Thoracic aorta (tissue), 2 donors: ENCODE measurements around the gene TOR1AIP2. TPM values are rescaled to one million over a fixed set of nuclear protein-coding genes. Genes with fewer than 3 reads are reported as not detected.

Experiments used
- ATAC-seq: fragments of 150-250 bp; one replicate; pipeline ENCODE4 v1.8.0; 2017; ENCODE audit warnings: low read depth; ENCODE audit not compliant: insufficient number of reproducible peaks, low FRiP score
- DNase-seq: peaks from one replicate; pipeline ENCODE4 v3.0.0-alpha.2; 2020; ENCODE audit warnings: low spot score
- H3K27ac ChIP-seq, 2 donors: fragments of 200-600 bp; sonication (generic); 1 replicate in 1 of 2; 2 replicates in 1 of 2; pipeline ENCODE4 v1.5.1; 2016; ENCODE audit warnings: mild to moderate bottlenecking in 2 of 2, moderate library complexity in 2 of 2
- H3K27me3 ChIP-seq: fragments of 200-600 bp; sonication (generic); replicated peaks from 2 replicates; pipeline ENCODE4 v1.6.0; 2016; ENCODE audit warnings: mild to moderate bottlenecking; ENCODE audit not compliant: insufficient read depth
- H3K36me3 ChIP-seq: fragments of 200-600 bp; sonication (generic); one replicate; pipeline ENCODE4 v1.5.1; 2016
- H3K4me1 ChIP-seq, 2 donors: fragments of 200-600 bp; sonication (generic); 1 replicate in 1 of 2; 2 replicates in 1 of 2; pipeline versions ENCODE4 v1.5.1 to v1.6.0; 2016; ENCODE audit warnings: low read depth in 2 of 2, mild to moderate bottlenecking in 1 of 2; ENCODE audit not compliant: control insufficient read depth in 1 of 2
- H3K4me3 ChIP-seq: fragments of 200-600 bp; sonication (generic); 2 replicates; pipeline ENCODE4 v1.5.1; 2016; ENCODE audit warnings: mild to moderate bottlenecking
- H3K9me3 ChIP-seq: fragments of 200-600 bp; sonication (generic); 2 replicates; pipeline ENCODE4 v1.5.1; 2016
- CTCF ChIP-seq: fragments of 200-600 bp; sonication (generic); IDR thresholded peaks from one replicate; pipeline ENCODE4 v1.5.1; 2019; ENCODE audit warnings: antibody characterized with exemption
- total RNA-seq, 2 donors: library from RNA; depleted of rRNA; stranded (reverse); fragments of >200 nt; gene quantifications; one replicate each; pipeline versions ENCODE4 v1.1.0 to v1.2.3, GENCODE V29; 2016

Gene TOR1AIP2
- total RNA-seq, 2 donors from 2014 or later: 45.9 to 74.1 TPM

GRCh38 chr1:179794669-179795068 lies 82.9 kb downstream of the TOR1AIP2 start:
- TF ChIP-seq CTCF: no peak
- H3K9me3 ChIP-seq: no peaks in the 10 kb centered on the region
- H3K36me3 ChIP-seq: no peaks in the 10 kb centered on the region
- H3K27me3 ChIP-seq: no peaks in the 10 kb centered on the region
- no peak overlapping the region for H3K4me3 ChIP-seq
- H3K27ac ChIP-seq: no peak overlapping the region
- H3K4me1 ChIP-seq: no peaks in the 10 kb centered on the region
- ATAC-seq: no peak
- DNase-seq: no peak

- no peak for TF ChIP-seq CTCF
- ATAC-seq: no peak
- no peaks in the 10 kb centered on the region for H3K36me3 ChIP-seq
- H3K4me1 ChIP-seq: no peaks in the 10 kb centered on the region
- H3K4me3 ChIP-seq: no peak overlapping the region
- no peaks in the 10 kb centered on the region for H3K27me3 ChIP-seq
- DNase-seq: no peak
- H3K27ac ChIP-seq: no peak overlapping the region
- no peaks in the 10 kb centered on the region for H3K9me3 ChIP-seq
Observed at GRCh38 chr1:179794146-179794545, 83.5 kb downstream of the TOR1AIP2 start.

GRCh38 chr1:179793281-179793680 lies 84.3 kb downstream of the TOR1AIP2 start:
- H3K36me3 ChIP-seq: no peaks in the 10 kb centered on the region
- no peak for TF ChIP-seq CTCF
- H3K9me3 ChIP-seq: no peaks in the 10 kb centered on the region
- ATAC-seq (no peak), DNase-seq (no peak)
- H3K27me3 ChIP-seq: no peaks in the 10 kb centered on the region
- H3K4me3 ChIP-seq: no peak overlapping the region
- no peak overlapping the region for H3K27ac ChIP-seq
- no peaks in the 10 kb centered on the region for H3K4me1 ChIP-seq

Other genes with a start within 250 kb of the TOR1AIP2 start
- gene FAM163A, start 134.5 kb downstream of the TOR1AIP2 start, total RNA-seq: not detected
- gene TOR1AIP1, start 4.5 kb upstream of the TOR1AIP2 start, total RNA-seq: 100 to 1,000 TPM in 1 of 2 donors, 10 to 100 TPM in 1; 99.5 to 106 TPM
- 10 to 100 TPM; 51.1 to 73.8 TPM for gene CEP350, start 77.0 kb upstream of the TOR1AIP2 start, total RNA-seq